Mesothelial cell of epicardium (in vitro differentiated cells): Measurements from ENCODE around the gene TBC1D8. TPM values are rescaled to one million over a fixed set of nuclear protein-coding genes. Genes with fewer than 3 reads are reported as not detected.

Experiments used
- DNase-seq, 2 experiments: peaks; one replicate each; pipeline ENCODE4 v3.0.0; 2021; ENCODE audit warnings: low spot score in 2 of 2; ENCODE audit not compliant: unreplicated experiment in 2 of 2
- H3K27ac Mint-ChIP-seq: 2 replicates; pipeline ENCODE4 v1.8.0; 2021; ENCODE audit warnings: mixed read lengths
- H3K27me3 Mint-ChIP-seq: 2 replicates; pipeline ENCODE4 v1.8.0; 2021; ENCODE audit warnings: low read depth, mixed read lengths
- H3K36me3 Mint-ChIP-seq: 2 replicates; pipeline ENCODE4 v1.8.0; 2021; ENCODE audit warnings: mixed read lengths
- H3K4me1 Mint-ChIP-seq: 2 replicates; pipeline ENCODE4 v1.8.0; 2021; ENCODE audit warnings: mixed read lengths
- H3K4me3 Mint-ChIP-seq: 2 replicates; pipeline ENCODE4 v1.8.0; 2021; ENCODE audit warnings: mild to moderate bottlenecking, moderate library complexity, mixed read lengths
- H3K9me3 Mint-ChIP-seq: 2 replicates; pipeline ENCODE4 v1.8.0; 2021; ENCODE audit warnings: mixed read lengths
- total RNA-seq: library from RNA; stranded (reverse); gene quantifications from 3 replicates; pipeline ENCODE4 v1.2.1, GENCODE V29; 2021
- TF ChIP-seq, protein P1 (sequence below): fragments of 200-600 bp; sonication (generic); IDR thresholded peaks from one replicate; pipeline ENCODE4 v1.5.0; 2021; ENCODE audit warnings: antibody characterized with exemption; ENCODE audit not compliant: unreplicated experiment

Gene TBC1D8
- total RNA-seq, 1 donor from 2014 or later = 12.7 TPM

DNA sequence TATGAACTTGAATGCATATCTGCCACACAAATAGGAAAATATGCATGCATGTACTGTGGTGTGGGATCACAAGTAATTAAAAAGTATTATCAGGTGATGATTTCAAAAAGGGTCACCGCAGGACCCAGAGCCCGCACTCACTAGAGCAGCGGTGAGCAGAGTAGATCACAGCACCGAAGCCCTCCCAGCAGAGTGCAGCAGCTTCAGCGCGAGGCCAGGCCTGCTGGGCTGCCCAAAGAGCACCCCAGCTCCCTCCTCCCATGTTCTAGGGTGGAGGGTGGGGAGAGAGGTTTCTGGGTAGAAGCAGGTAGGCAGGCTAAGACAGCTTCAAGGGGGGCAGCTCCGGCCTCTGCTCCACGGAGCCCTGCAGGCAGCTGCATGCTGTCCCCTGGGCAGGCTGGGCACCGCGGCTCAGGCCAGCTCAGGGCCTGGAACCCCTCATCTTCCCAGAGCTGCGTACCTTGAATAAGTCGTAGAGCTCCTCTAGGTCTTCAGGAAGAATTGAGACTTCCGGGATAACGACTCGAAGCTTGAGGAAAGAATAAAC, 124.2 kb downstream of the TBC1D8 start:
- Mint-ChIP-seq H3K4me1 (no peaks in the 10 kb centered on the region), H3K27me3 (no peaks in the 10 kb centered on the region)

DNA sequence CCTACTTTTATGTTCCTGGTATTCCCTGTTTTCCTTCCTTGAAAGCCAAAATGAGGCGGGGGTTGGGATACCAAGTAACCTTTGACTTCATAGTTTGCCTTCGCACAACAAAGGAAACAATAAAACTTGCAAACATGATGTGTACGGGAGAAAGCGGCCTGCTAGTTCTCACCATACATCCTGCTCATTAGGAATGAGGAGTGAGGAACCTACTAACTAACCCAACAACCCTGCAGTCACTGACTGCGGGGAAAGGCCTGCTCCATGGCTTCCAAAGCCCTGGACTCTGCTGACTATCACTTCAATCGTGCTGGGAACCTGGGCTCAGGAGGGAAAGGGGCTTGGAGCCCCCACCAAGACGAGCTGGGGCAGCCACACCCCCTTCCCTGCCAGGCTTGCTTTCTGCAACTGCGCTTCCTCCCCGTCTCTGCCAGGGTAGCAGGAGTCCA, 124.9 kb downstream of the TBC1D8 start:
- TF ChIP-seq, protein P1, sequence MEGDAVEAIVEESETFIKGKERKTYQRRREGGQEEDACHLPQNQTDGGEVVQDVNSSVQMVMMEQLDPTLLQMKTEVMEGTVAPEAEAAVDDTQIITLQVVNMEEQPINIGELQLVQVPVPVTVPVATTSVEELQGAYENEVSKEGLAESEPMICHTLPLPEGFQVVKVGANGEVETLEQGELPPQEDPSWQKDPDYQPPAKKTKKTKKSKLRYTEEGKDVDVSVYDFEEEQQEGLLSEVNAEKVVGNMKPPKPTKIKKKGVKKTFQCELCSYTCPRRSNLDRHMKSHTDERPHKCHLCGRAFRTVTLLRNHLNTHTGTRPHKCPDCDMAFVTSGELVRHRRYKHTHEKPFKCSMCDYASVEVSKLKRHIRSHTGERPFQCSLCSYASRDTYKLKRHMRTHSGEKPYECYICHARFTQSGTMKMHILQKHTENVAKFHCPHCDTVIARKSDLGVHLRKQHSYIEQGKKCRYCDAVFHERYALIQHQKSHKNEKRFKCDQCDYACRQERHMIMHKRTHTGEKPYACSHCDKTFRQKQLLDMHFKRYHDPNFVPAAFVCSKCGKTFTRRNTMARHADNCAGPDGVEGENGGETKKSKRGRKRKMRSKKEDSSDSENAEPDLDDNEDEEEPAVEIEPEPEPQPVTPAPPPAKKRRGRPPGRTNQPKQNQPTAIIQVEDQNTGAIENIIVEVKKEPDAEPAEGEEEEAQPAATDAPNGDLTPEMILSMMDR = no peak
- Mint-ChIP-seq H3K36me3 (peaks cover 27% of the 10 kb centered on the region), H3K27ac (peak overlapping the region; percentile 16), H3K4me3 (no peak overlapping the region), H3K9me3 (no peaks in the 10 kb centered on the region), H3K4me1 (no peaks in the 10 kb centered on the region), H3K27me3 (no peaks in the 10 kb centered on the region)
- no peak for DNase-seq

More for the DNA sequence above, 124.2 kb downstream of the TBC1D8 start:
- Mint-ChIP-seq H3K36me3 (peaks cover 25% of the 10 kb centered on the region), H3K9me3 (no peaks in the 10 kb centered on the region), H3K4me3 (no peak overlapping the region), H3K27ac (no peak overlapping the region)
- DNase-seq = no peak
- TF ChIP-seq, protein P1 = no peak

DNA sequence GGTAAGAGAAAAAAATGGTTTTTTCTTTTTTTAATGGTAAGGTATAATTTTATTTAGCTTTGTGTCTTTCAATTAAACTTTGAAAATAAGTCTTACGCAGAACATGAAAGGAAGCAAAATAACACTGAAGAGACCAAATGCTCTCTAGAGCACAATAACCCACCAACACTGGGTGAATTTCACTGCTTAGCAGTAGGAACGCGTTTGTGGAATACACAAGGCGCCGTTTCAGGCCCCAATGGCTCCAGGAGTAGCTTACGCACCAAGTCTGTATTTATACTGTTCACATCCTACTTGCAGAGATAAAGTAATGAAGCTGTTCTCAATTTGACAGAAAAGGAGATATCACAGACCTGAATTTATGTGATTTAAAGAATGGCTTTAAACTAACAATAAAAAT, 125.6 kb downstream of the TBC1D8 start:
- peaks cover 29% of the 10 kb centered on the region for H3K36me3 Mint-ChIP-seq
- H3K4me3 Mint-ChIP-seq = no peak overlapping the region
- H3K4me1 Mint-ChIP-seq = no peaks in the 10 kb centered on the region
- H3K27ac Mint-ChIP-seq = peak overlapping the region; percentile 34
- DNase-seq = no peak
- TF ChIP-seq, protein P1 = no peak
- no peaks in the 10 kb centered on the region for H3K27me3 Mint-ChIP-seq
- H3K9me3 Mint-ChIP-seq = no peaks in the 10 kb centered on the region

DNA sequence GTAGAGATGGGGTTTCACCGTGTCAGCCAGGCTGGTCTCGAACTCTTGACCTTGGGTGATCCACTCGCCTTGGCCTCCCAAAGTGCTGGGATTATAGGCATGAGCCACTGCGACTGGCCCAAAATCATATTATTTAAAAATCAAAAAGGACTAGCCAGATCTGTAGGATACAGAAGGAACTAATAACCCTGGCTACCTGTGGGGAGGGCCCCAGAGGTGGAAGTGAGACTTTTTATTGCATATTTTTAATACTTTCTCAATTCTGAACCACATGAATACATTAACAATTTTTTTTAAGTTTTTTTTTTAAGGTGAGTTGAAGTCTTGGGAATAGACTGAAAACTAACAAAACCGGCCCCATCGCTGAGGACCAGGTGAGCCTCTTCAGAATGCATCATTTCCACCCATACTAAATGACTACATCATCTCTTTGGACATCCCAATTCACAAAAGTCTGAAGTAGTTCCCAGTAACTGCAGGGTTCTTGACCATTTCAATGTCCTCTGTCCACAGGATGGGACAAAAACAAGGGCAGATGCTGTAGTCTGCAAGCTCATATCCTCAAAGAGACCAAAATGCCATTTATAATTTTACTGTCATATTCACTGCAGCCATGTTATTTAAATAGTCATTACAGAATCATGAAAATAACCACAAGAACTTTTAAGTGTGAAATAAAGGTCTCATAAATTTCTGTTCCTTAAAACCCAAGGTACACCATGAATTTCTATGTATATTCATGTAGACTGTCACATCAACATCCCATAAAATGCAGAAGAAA, 127.7 kb downstream of the TBC1D8 start:
- TF ChIP-seq, protein P1 = no peak
- peaks cover 3% of the 10 kb centered on the region for H3K4me1 Mint-ChIP-seq
- H3K4me3 Mint-ChIP-seq = no peak overlapping the region
- H3K27me3 Mint-ChIP-seq = no peaks in the 10 kb centered on the region
- H3K9me3 Mint-ChIP-seq = no peaks in the 10 kb centered on the region
- DNase-seq = no peak
- H3K36me3 Mint-ChIP-seq = peaks cover 23% of the 10 kb centered on the region
- no peak overlapping the region for H3K27ac Mint-ChIP-seq

DNA sequence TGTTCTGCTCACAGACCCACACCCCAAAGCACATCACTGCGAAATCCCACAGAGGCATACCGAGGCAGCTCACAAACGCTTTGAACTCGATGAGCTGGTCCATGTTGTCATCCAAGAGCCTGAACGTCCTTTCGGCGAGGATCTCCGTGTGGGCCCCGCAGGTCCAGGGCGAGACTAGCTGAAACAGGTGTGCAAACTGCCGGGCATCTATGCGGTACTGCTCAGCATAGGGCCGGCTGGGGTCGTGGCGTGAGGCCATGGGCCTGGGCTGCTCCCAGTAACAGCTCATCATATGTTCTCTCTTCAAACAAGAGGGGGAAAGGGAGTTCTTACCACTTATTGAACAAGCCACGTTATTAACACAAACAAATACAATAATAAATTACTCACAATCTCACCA, 129.0 kb downstream of the TBC1D8 start:
- Mint-ChIP-seq H3K9me3 (no peaks in the 10 kb centered on the region), H3K4me3 (no peak overlapping the region), H3K27ac (no peak overlapping the region), H3K36me3 (peaks cover 23% of the 10 kb centered on the region), H3K27me3 (no peaks in the 10 kb centered on the region), H3K4me1 (peaks cover 3% of the 10 kb centered on the region)
- DNase-seq = no peak
- TF ChIP-seq, protein P1 = no peak
